ENCODE results near the gene HOXA1. TPM values are rescaled to one million over a fixed set of nuclear protein-coding genes. Genes with fewer than 3 reads are reported as not detected.

Gene HOXA1
- total RNA-seq, 1 experiment from 2014 or later, result 8.8 TPM

DNA sequence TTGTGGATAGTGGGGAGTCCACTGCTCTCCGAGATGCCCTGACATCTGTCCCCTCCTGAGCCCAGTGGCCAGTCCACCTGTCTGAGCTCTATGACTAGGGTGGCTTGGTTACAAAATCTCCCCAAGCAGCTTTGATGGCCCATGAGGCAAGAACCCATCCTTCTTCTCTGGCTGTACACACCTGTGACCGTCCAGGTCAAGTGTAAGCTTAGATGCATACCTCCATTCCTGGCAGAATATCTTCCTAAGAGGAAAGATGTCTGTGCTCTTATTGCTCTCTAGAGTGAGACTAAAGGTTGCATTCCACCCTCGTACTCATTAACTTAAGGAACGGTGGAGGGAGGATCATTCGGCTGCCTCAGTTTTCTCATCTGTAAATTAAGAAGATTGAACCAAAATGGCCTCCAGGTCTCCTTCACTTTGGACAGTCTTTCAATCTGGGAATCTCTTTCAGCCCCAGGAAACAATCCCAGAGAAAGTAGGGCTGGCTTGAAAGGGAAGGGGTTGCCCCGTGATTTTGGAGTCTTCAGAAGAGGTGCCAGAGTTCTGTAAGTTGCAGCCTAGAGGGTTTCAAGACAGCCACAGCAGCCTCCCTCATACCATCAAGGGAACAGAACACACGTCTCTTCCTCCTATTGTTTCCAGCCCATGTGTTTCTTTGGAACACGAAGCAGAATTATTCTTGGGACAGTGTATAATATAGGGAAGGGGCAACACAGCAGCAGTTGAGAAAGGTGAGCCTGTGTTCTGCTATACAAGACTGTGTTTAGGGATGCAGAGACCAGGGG is 29.3 kb upstream of the HOXA1 start:
- Histone ChIP-seq H3K4me3 (ENCODE audit: low read depth in 2 of 2, low read length in 2 of 2) (no peak overlapping the region), H3K36me3 (ENCODE audit: control insufficient read depth, insufficient read depth, low read length) (no peaks in the 10 kb centered on the region), H3K9me3 (ENCODE audit: control insufficient read depth, insufficient read depth, low read depth, low read length) (no peaks in the 10 kb centered on the region), H3K4me1 (ENCODE audit: control insufficient read depth, insufficient read depth, low read length) (peaks cover 70% of the 10 kb centered on the region), H3K27ac (ENCODE audit: low read length) (peak overlapping the region; percentile 99), H3K27me3 (ENCODE audit: control insufficient read depth, insufficient read depth, low read length) (no peaks in the 10 kb centered on the region)
- ChIA-PET POLR2A (no interaction called here), CTCF (no interaction called here)
- DNase-seq (ENCODE audit: low read depth, low spot score) (no peak), ATAC-seq (no peak)
- intact Hi-C loops (cut with micrococcal nuclease; ENCODE audit: unreplicated experiment), result no loop called here
- no peak for TF ChIP-seq TCF7L2 (IDR thresholded peaks at IDR 0.05; ENCODE audit: low read depth, low read length)
- no peak for TF ChIP-seq SIN3A (IDR thresholded peaks at IDR 0.05; ENCODE audit: borderline replicate concordance, insufficient read depth, low read depth, low read length)
- TF ChIP-seq, protein P1, sequence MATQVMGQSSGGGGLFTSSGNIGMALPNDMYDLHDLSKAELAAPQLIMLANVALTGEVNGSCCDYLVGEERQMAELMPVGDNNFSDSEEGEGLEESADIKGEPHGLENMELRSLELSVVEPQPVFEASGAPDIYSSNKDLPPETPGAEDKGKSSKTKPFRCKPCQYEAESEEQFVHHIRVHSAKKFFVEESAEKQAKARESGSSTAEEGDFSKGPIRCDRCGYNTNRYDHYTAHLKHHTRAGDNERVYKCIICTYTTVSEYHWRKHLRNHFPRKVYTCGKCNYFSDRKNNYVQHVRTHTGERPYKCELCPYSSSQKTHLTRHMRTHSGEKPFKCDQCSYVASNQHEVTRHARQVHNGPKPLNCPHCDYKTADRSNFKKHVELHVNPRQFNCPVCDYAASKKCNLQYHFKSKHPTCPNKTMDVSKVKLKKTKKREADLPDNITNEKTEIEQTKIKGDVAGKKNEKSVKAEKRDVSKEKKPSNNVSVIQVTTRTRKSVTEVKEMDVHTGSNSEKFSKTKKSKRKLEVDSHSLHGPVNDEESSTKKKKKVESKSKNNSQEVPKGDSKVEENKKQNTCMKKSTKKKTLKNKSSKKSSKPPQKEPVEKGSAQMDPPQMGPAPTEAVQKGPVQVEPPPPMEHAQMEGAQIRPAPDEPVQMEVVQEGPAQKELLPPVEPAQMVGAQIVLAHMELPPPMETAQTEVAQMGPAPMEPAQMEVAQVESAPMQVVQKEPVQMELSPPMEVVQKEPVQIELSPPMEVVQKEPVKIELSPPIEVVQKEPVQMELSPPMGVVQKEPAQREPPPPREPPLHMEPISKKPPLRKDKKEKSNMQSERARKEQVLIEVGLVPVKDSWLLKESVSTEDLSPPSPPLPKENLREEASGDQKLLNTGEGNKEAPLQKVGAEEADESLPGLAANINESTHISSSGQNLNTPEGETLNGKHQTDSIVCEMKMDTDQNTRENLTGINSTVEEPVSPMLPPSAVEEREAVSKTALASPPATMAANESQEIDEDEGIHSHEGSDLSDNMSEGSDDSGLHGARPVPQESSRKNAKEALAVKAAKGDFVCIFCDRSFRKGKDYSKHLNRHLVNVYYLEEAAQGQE (IDR thresholded peaks at IDR 0.05; ENCODE audit: insufficient read depth in 1 of 2, low read depth in 2 of 2, low read length in 1 of 2), result no peak
- TF ChIP-seq POLR2AphosphoS5 (IDR thresholded peaks at IDR 0.05; ENCODE audit: low read depth, low read length), result no peak
- TF ChIP-seq, protein P2, sequence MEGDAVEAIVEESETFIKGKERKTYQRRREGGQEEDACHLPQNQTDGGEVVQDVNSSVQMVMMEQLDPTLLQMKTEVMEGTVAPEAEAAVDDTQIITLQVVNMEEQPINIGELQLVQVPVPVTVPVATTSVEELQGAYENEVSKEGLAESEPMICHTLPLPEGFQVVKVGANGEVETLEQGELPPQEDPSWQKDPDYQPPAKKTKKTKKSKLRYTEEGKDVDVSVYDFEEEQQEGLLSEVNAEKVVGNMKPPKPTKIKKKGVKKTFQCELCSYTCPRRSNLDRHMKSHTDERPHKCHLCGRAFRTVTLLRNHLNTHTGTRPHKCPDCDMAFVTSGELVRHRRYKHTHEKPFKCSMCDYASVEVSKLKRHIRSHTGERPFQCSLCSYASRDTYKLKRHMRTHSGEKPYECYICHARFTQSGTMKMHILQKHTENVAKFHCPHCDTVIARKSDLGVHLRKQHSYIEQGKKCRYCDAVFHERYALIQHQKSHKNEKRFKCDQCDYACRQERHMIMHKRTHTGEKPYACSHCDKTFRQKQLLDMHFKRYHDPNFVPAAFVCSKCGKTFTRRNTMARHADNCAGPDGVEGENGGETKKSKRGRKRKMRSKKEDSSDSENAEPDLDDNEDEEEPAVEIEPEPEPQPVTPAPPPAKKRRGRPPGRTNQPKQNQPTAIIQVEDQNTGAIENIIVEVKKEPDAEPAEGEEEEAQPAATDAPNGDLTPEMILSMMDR (IDR thresholded peaks at IDR 0.05), result no peak
- no TSS peak for BruUV-seq (replicated peaks)
- in situ Hi-C loops (cut with HindIII; ENCODE audit: low pct_unique_long_range_greater_than_20kb, low sequenced_read_pairs), result no loop called here

DNA sequence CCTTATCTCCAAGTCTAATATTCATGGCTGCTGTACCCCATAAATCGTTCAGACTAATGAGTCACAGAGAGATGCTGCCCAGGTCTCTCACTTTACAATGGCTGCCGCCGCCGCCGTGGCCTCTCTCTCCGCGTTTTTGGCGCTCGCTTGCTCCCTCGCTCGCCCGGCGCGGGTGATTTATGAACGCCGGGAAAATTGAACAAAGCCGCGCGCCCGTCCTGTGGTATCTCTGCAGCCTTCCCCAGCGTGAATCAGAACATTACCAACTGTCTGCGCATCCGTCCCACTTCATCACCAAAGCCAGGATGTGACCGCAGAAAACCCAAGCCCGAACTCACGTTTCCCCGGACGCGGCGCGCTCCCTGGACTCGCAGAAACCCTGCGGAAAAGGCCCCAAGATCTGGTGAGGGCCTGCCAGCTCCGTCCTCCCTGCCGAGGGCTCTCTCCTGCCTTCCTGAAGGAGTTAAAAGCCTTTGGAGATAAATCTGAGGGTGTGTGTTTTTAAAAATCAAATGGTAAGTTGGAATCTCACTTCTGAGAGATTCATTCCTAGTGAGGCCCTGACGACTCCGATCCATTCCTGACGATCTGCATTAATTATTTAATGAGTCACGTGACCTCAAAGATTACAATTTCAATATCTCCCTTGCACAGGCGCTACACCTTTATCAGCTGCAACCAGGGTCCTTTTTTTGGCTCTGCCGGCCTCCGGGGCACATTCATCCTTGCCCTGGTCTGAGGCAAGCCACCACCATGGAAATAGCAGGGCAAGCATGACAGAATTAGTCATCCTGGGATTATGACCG is 28.5 kb upstream of the HOXA1 start:
- POLR2A ChIA-PET, result no interaction called here
- Histone ChIP-seq H3K27ac (ENCODE audit: low read length) (peak overlapping the region; percentile 99), H3K36me3 (ENCODE audit: control insufficient read depth, insufficient read depth, low read length) (no peaks in the 10 kb centered on the region), H3K9me3 (ENCODE audit: control insufficient read depth, insufficient read depth, low read depth, low read length) (no peaks in the 10 kb centered on the region), H3K4me3 (ENCODE audit: low read depth in 2 of 2, low read length in 2 of 2) (no peak overlapping the region), H3K27me3 (ENCODE audit: control insufficient read depth, insufficient read depth, low read length) (no peaks in the 10 kb centered on the region), H3K4me1 (ENCODE audit: control insufficient read depth, insufficient read depth, low read length) (peaks cover 78% of the 10 kb centered on the region)
- CTCF ChIA-PET, result no interaction called here
- DNase-seq (ENCODE audit: low read depth, low spot score) (no peak), ATAC-seq (no peak)
- BruUV-seq (replicated peaks), result no TSS peak
- in situ Hi-C loops (cut with HindIII; ENCODE audit: low pct_unique_long_range_greater_than_20kb, low sequenced_read_pairs), result no loop called here
- intact Hi-C loops (cut with micrococcal nuclease; ENCODE audit: unreplicated experiment), result no loop called here
- TF ChIP-seq, protein P1 (IDR thresholded peaks at IDR 0.05; ENCODE audit: insufficient read depth in 1 of 2, low read depth in 2 of 2, low read length in 1 of 2), result no peak
- TF ChIP-seq TCF7L2 (IDR thresholded peaks at IDR 0.05; ENCODE audit: low read depth, low read length) (no peak), SIN3A (IDR thresholded peaks at IDR 0.05; ENCODE audit: borderline replicate concordance, insufficient read depth, low read depth, low read length) (no peak), POLR2AphosphoS5 (IDR thresholded peaks at IDR 0.05; ENCODE audit: low read depth, low read length) (no peak)
- TF ChIP-seq, protein P2 (IDR thresholded peaks at IDR 0.05), result no peak
